DND-41 (cell line): Measurements from ENCODE around the gene MS4A1.

Source experiments
- ATAC-seq: fragments of 200-7000 bp; cut with Tn5 transposase; 3 replicates; pipeline ENCODE4 v1.9.1; 2021; ENCODE audit warnings: low read depth; ENCODE audit not compliant: insufficient read depth
- DNase-seq: peaks from one replicate; pipeline ENCODE4 v3.0.0-alpha.2; 2020
- H2AFZ ChIP-seq: 2 replicates; pipeline ENCODE4 v1.6.0; 2012; ENCODE audit warnings: low read depth, low read length
- H3K27ac ChIP-seq: 2 replicates; pipeline ENCODE4 v1.5.1; 2012; ENCODE audit warnings: low read length, inconsistent platforms
- H3K27me3 ChIP-seq: fragments of 200-600 bp; sonication (generic); 2 replicates; pipeline ENCODE4 v1.6.0; 2012; ENCODE audit warnings: low read length, mild to moderate bottlenecking, inconsistent platforms; ENCODE audit not compliant: insufficient read depth, poor library complexity
- H3K36me3 ChIP-seq: 2 replicates; pipeline ENCODE4 v1.5.1; 2012; ENCODE audit warnings: low read length, inconsistent platforms; ENCODE audit not compliant: insufficient read depth
- H3K4me1 ChIP-seq: 2 replicates; pipeline ENCODE4 v1.5.1; 2012; ENCODE audit warnings: mild to moderate bottlenecking, low read length; ENCODE audit not compliant: insufficient read depth
- H3K4me2 ChIP-seq: 2 replicates; pipeline ENCODE4 v1.6.0; 2012; ENCODE audit warnings: mild to moderate bottlenecking, moderate library complexity, low read length, inconsistent platforms; ENCODE audit not compliant: insufficient read depth
- H3K4me3 ChIP-seq, 2 experiments: fragments of 200-600 bp in 1 of 2; shearing (Covaris generic) in 1 of 2; 2 replicates each; pipeline ENCODE4 v1.5.1; 2012 to 2016; ENCODE audit warnings: inconsistent platforms in 2 of 2, low read length in 2 of 2, mild to moderate bottlenecking in 2 of 2, low read depth in 1 of 2, moderate library complexity in 1 of 2
- H3K79me2 ChIP-seq: 2 replicates; pipeline ENCODE4 v1.6.0; 2012; ENCODE audit warnings: low read length, inconsistent platforms; ENCODE audit not compliant: insufficient read depth
- H3K9ac ChIP-seq: 2 replicates; pipeline ENCODE4 v1.6.0; 2012; ENCODE audit warnings: low read depth, mild to moderate bottlenecking, inconsistent platforms, low read length, moderate library complexity
- H3K9me3 ChIP-seq: 2 replicates; pipeline ENCODE4 v1.5.1; 2012; ENCODE audit warnings: low read length, moderate library complexity, mild to moderate bottlenecking, inconsistent platforms; ENCODE audit not compliant: insufficient read depth, severe bottlenecking
- H4K20me1 ChIP-seq: 2 replicates; pipeline ENCODE4 v1.6.0; 2012; ENCODE audit warnings: low read length; ENCODE audit not compliant: insufficient read depth
- CTCF ChIP-seq: IDR thresholded peaks from 2 replicates; pipeline ENCODE4 v1.5.1; 2012; ENCODE audit warnings: borderline replicate concordance, low read length, moderate library complexity, mild to moderate bottlenecking; ENCODE audit not compliant: poor library complexity, severe bottlenecking; ENCODE audit errors: extremely low read depth
- EZH2 ChIP-seq: IDR thresholded peaks from 3 replicates; pipeline ENCODE4 v1.6.1; 2012; ENCODE audit warnings: borderline replicate concordance, low read depth, mild to moderate bottlenecking, moderate library complexity, low read length, inconsistent platforms; ENCODE audit not compliant: severe bottlenecking

Gene MS4A1

GRCh38 chr11:60485987-60486386, 30.3 kb downstream of the MS4A1 start:
- ATAC-seq, result peak; percentile 52; the same call in 1 of the 3 replicates
- Histone ChIP-seq H3K27me3 (no peaks in the 10 kb centered on the region), H4K20me1 (no peaks in the 10 kb centered on the region), H3K79me2 (no peaks in the 10 kb centered on the region), H3K9ac (no peak overlapping the region), H3K4me1 (no peaks in the 10 kb centered on the region), H3K27ac (no peak overlapping the region), H3K4me2 (no peak overlapping the region), H3K9me3 (no peaks in the 10 kb centered on the region), H3K4me3 (no peak overlapping the region), H3K36me3 (no peaks in the 10 kb centered on the region), H2AFZ (no peak overlapping the region)
- TF ChIP-seq EZH2, result no peak
- TF ChIP-seq CTCF, result peak; percentile 50
- peak; percentile 6 for DNase-seq

GRCh38 chr11:60492488-60493009, 36.9 kb downstream of the MS4A1 start, which contains the start of gene MS4A12:
Gene MS4A12, plus strand, starts transcription at chr11:60492778. Its CDS starts 4,541 bp downstream, at chr11:60497319.
- H3K9me3 ChIP-seq, result no peaks in the 10 kb centered on the region
- DNase-seq (no peak), ATAC-seq (no peak)
- no peak within 1 kb of the TSS for H3K9ac ChIP-seq
- no peak within 1 kb of the TSS for H3K27ac ChIP-seq
- H3K4me3 ChIP-seq, result no peak within 1 kb of the TSS
- H4K20me1 ChIP-seq, result no peaks in the 10 kb centered on the region
- H3K4me1 ChIP-seq, result no peaks in the 10 kb centered on the region
- no peaks in the 10 kb centered on the region for H3K79me2 ChIP-seq
- TF ChIP-seq CTCF (no peak), EZH2 (no peak)
- H3K4me2 ChIP-seq, result no peak within 1 kb of the TSS
- H2AFZ ChIP-seq, result no peak within 1 kb of the TSS
- H3K36me3 ChIP-seq, result no peaks in the 10 kb centered on the region
- H3K27me3 ChIP-seq, result no peaks in the 10 kb centered on the region

- Histone ChIP-seq H3K36me3 (no peaks in the 10 kb centered on the region), H3K9me3 (no peaks in the 10 kb centered on the region), H3K79me2 (no peaks in the 10 kb centered on the region), H3K4me3 (no peak overlapping the region), H3K4me2 (no peak overlapping the region), H3K27ac (no peak overlapping the region), H2AFZ (no peak overlapping the region), H3K4me1 (no peaks in the 10 kb centered on the region), H4K20me1 (no peaks in the 10 kb centered on the region), H3K9ac (no peak overlapping the region), H3K27me3 (no peaks in the 10 kb centered on the region)
- TF ChIP-seq EZH2, result no peak
- TF ChIP-seq CTCF, result no peak
- no peak for ATAC-seq
- no peak for DNase-seq
Observed at GRCh38 chr11:60493454-60493853, 37.8 kb downstream of the MS4A1 start.
